Activated naive CD4-positive, alpha-beta T cell treated with anti-CD3 and anti-CD28 coated beads, Interleukin-2, amount 50 U/mL, for 24 hours (primary cell): ENCODE measurements around the gene NUP62.

Experiments used
- H3K27ac Mint-ChIP-seq: one replicate; pipeline ENCODE4 v1.8.0; 2021; ENCODE audit warnings: mild to moderate bottlenecking, mixed read lengths
- H3K27me3 Mint-ChIP-seq: one replicate; pipeline ENCODE4 v1.8.0; 2021; ENCODE audit warnings: mixed read lengths
- H3K36me3 Mint-ChIP-seq: one replicate; pipeline ENCODE4 v1.8.0; 2021; ENCODE audit warnings: mixed read lengths
- H3K4me1 Mint-ChIP-seq: one replicate; pipeline ENCODE4 v1.8.0; 2021; ENCODE audit warnings: mixed read lengths
- H3K4me3 Mint-ChIP-seq: one replicate; pipeline ENCODE4 v1.8.0; 2021; ENCODE audit warnings: mild to moderate bottlenecking, mixed read lengths
- H3K9me3 Mint-ChIP-seq: one replicate; pipeline ENCODE4 v1.8.0; 2021; ENCODE audit warnings: mixed read lengths

Gene NUP62

DNA sequence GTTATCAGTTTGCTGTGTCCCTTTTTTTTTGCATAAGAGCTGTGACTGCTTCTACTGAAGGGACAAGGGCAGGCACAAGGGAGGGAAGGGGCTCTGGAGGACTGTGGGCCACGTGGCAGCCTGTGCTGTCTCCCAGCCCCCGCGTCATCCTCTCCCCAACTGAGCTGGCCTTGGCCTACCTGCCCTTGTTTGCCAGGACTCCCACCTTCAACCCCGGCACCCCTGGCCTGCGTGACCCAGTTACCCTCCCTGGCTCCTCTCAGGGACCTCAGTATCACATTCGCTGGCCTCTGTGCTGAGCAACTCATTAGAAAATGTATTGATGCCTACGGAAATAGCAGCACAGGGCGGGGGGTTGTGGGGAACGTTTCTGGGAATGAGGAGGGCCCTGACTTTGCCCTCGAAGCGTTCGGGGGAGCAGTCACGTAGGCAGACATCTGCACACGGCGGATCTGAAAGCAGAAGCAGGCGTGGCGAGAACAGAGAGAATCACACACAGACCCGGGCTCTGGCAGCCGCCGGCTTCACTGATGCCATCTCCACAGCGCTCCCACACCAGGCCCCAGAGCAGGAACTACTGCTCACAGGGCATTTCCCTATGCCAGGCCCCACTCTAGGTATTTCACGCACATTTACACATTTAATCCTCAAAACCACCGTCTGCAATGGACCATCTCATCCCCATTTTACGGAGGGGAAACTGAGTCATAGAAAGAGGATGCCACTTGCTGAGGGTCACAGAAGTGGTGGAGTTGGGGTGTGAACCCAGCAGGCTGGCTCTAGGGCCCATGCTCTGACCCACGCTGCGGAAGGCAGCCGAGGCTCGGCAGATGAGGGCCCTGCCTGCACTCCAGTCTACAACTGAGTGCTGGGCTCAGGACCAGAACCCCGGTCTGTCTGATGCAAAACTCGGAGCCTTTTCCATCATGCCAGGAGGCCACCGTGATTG, 6.0 kb downstream of the NUP62 start:
- no peak overlapping the region for H3K27ac Mint-ChIP-seq
- H3K27me3 Mint-ChIP-seq = no peaks in the 10 kb centered on the region
- H3K36me3 Mint-ChIP-seq = peaks cover 12% of the 10 kb centered on the region
- H3K4me3 Mint-ChIP-seq = no peak overlapping the region
- H3K4me1 Mint-ChIP-seq = peaks cover 51% of the 10 kb centered on the region
- no peaks in the 10 kb centered on the region for H3K9me3 Mint-ChIP-seq

DNA sequence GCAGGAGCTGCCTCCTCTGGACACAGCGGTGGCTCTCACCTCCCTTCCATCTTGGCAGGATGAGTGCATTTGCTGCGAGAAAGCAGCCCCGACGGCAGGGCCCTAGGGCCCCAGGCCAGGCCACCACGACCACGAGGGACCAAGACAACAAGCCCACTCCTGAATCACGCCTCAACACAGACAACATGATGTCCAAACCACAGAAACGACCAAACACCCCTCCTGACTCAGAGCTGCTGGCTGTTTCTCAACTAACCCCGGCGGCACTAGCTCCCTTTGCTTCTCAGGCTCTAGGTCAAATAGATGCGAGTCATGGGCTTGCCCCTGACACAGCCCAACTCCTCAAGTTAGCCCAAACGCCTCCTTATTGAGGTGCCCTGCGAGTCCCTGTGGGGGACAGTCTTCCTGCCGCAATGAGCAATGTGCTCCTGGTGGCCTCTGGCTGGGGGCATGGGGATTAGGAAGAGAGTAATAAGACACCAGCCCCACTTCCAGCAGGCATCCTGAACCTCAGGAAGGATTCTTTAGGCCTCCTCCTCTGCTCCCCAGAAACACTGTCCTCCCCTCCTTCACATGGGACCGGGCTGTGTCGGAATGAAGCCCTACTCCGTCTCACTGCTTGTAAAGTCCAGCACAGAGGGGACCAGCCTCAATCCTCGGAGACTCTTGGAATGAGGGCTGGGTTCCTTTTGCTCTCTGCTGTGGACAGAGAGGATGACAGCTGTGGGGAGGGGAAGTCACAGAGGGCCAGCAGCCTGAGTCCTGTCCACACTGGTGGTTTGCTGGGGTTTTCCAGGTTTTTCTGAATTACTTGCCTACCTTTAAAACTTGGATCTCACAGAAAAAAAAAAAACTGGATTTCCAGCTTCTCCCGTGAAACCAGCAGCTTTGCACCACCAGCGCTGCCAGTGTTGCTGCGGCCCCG, 7.2 kb downstream of the NUP62 start:
- Mint-ChIP-seq H3K36me3 (peaks cover 4% of the 10 kb centered on the region), H3K27ac (no peak overlapping the region), H3K4me3 (no peak overlapping the region), H3K27me3 (no peaks in the 10 kb centered on the region), H3K9me3 (no peaks in the 10 kb centered on the region), H3K4me1 (peaks cover 45% of the 10 kb centered on the region)

DNA sequence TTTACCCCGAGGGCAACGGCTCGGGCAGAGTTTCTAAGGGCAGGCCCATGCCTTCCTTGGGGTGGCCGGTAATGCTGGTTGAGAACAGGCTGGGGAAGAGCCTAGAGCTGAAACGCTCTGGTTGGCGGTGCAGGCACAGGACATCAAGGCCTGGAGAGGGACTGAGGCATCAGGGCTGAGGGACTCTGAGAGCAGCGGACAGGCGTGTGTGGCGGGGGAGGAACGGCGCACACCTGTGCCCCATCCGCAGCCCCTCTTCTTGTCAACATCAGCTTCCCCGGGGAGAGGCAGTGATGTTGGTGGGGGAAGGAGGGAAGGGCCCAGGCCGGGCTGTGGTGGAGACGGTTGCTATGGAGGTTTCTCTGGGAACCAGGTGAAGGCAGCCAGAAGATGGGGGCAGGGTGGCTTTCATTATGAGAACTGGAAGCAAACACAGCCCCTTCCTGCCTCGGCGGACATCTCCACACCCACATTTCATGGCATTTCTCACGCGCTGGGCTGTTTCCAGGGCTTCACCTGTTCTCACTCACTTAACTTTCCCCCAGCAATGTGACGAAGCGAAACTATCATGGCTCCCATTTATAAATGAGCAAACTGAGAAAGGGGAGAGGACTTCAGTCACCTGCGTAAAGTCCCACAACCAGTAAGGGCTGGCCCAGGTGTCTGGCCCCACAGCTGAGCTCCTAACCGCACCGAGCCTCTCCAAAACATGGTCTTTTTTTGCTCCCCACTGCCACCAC, 8.5 kb downstream of the NUP62 start:
- peaks cover 41% of the 10 kb centered on the region for H3K4me1 Mint-ChIP-seq
- no peaks in the 10 kb centered on the region for H3K27me3 Mint-ChIP-seq
- H3K27ac Mint-ChIP-seq = no peak overlapping the region
- peaks cover 9% of the 10 kb centered on the region for H3K36me3 Mint-ChIP-seq
- H3K9me3 Mint-ChIP-seq = no peaks in the 10 kb centered on the region
- no peak overlapping the region for H3K4me3 Mint-ChIP-seq

DNA sequence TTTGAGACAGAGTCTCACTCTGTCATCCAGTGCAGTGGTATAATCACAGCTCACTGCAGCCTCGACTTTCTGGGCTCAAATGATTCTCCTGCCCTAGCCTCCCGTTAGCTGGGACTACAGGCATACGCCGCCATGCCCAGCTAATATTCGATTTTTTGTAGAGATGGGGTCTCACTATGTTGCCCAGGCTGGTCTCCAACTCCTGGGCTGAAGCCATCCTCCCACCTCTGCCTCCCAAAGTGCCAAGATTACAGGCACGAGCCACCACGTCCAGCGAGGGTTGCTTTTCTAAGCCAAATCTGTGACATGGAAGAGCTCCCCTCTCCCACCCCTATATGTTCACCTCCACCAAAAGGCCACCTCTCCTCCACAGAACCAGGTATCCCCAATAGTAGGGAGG, 11.2 kb downstream of the NUP62 start:
- H3K9me3 Mint-ChIP-seq = no peaks in the 10 kb centered on the region
- peaks cover 38% of the 10 kb centered on the region for H3K4me1 Mint-ChIP-seq
- no peak overlapping the region for H3K4me3 Mint-ChIP-seq
- no peaks in the 10 kb centered on the region for H3K27me3 Mint-ChIP-seq
- H3K36me3 Mint-ChIP-seq = peaks cover 9% of the 10 kb centered on the region
- peak overlapping the region; percentile 30 for H3K27ac Mint-ChIP-seq

DNA sequence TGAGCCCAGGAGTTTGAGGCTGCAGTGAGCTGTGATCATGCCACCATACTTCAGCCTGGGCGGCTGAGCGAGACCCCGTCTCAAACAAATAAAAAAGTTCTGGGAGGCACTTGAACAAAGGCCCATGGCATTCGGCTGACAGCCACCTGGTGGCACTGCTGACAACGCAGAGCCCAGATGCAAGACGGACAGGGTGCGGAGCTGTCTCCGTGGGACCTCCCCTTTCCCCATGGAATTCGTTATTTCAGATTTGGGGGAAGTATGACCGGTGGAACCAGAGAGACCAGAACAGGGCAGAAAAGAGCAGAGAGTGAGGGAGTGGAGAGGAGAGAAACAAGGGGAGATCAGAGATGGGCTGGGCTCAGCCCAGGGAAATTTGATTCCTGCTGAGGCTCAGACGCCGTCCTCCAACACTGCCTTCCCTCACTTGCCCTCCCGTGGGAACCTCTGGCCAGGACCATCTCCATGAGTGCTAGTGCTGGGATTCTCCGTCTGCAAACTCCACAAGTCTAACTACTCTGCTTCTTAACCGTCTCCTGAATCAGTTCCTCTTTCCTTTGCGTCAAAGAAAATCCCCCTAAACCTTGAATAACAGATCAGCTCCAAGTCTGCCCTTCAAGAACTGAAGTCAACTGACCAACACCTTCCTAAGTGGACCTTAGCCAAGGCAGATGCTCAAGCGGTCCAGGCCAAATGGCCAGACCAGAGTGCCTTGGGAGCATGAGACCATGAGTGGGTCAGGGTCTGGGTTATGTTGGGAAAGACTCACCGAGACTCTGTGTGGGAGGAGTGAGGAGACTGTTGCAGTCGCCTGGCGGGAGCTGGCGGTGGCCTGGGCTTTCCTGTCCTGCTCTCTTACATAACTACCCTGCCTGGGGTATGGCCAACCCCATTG, 12.2 kb downstream of the NUP62 start:
- Mint-ChIP-seq H3K27ac (peak overlapping the region; percentile 80), H3K9me3 (no peaks in the 10 kb centered on the region), H3K27me3 (no peaks in the 10 kb centered on the region), H3K4me1 (peaks cover 43% of the 10 kb centered on the region), H3K36me3 (peaks cover 11% of the 10 kb centered on the region), H3K4me3 (no peak overlapping the region)

DNA sequence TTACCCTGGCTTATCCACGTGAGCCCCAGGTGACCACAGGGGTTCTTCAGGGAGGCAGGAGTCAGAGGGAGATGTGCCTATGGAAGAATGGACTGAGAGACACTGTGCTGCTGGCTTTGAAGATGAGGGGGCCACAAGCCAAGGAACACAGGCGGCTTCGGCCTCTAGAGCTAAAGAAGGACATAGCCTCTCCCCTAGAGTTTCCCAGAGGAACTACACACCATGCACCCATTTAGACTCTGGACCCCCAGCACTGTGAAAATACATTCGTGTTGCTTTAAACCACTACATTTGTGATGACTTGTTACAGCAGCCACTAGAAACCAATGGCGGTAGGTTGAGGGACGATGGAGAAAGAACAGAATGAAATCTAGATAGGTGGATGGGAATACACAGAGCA, 14.0 kb downstream of the NUP62 start:
- Mint-ChIP-seq H3K9me3 (no peaks in the 10 kb centered on the region), H3K36me3 (peaks cover 11% of the 10 kb centered on the region), H3K4me1 (peaks cover 41% of the 10 kb centered on the region), H3K4me3 (no peak overlapping the region), H3K27ac (no peak overlapping the region), H3K27me3 (no peaks in the 10 kb centered on the region)

DNA sequence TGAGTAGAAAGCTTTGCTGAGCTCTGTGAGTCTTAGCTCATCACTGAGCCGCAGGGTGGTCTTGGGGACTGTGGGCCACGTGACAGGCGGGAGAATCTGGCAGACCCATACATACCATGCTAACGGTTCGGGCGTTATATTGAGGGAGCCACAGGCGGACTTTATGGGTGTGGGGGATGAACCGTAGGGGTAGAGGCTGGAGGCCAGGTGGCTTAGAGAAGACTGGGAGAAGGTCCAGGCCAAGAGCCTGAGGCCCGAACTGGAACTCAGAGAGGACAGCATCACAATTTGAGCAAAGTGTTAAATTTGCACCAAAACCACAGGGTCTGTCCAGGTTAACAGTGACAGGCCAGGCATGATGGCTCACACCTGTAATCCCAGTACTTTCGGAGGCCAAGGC, 15.6 kb downstream of the NUP62 start:
- H3K36me3 Mint-ChIP-seq = peaks cover 11% of the 10 kb centered on the region
- H3K4me1 Mint-ChIP-seq = peaks cover 35% of the 10 kb centered on the region
- no peak overlapping the region for H3K4me3 Mint-ChIP-seq
- no peak overlapping the region for H3K27ac Mint-ChIP-seq
- no peaks in the 10 kb centered on the region for H3K9me3 Mint-ChIP-seq
- no peaks in the 10 kb centered on the region for H3K27me3 Mint-ChIP-seq

DNA sequence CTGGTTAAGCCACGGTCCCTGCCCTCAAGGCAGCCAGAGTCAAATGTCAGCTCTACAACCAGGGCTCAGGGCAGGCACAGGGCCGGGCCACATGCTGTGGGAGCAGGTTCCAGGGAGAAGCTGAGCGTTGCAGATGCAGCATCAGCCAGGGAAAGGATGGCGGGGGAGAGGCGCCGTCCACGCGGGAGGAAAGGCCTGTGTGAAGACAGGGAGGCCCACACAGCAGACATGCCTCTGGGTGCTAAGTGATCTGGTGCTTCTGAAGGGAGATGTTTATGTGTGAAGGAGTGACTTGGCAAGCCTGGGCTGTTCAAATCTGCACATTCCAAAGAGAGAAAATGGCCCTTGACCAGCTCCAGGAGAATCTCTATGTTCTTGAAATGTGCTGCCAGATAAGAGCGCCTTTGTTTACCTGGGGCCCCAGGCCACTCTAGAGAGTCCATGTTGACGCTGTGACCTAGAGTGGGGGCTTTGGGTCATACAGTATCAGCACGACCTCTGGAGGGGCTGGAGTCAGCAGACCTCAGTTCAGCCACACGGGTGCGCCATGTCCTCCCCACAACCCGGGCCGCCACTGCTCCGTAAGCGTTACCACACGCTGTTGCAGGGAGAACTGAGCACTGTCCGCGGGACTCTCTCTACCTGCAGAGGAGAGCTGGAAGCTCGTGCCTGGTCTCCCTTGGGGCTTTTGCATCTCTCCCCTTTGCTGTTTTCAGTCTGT, 16.2 kb downstream of the NUP62 start:
- peaks cover 30% of the 10 kb centered on the region for H3K4me1 Mint-ChIP-seq
- peak overlapping the region; percentile 19 for H3K4me3 Mint-ChIP-seq
- H3K36me3 Mint-ChIP-seq = peaks cover 11% of the 10 kb centered on the region

DNA sequence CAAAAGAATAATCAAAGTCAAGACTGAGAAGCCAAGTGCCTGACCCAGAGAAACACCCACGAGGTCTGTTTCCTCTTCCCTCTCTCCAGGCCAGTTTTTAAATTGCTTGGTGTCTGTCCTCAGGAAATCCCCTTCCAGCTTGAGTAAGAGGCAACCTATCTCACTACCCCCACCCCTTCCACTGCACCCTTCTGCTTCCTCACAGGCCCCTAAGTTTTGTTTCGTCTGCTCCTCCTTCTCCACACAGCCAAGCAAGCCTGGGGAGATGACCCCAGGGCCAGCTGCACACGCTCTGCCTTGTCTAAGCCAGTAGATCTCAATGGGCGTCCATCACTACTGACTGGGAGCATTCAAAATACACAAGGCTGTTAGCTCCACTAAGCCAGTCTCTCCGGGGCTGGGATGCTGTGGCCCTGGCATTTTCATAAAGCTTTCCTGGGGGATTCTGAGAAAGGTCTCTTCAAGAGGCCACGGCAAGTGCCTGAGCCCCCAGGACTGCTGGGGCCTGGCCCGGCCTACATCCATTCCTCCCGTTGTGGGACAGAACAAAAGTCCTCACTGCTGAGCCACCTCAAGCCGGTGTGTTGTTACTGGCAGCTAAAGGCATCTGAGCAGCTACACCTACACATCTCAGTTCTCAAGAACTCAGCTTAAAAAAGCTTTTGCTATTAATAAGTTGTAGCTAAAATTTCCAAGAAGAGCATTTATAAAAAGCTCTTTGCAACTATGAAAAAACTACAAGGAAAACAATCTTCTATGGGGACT, 17.7 kb downstream of the NUP62 start:
- Mint-ChIP-seq H3K27me3 (no peaks in the 10 kb centered on the region), H3K4me3 (no peak overlapping the region), H3K27ac (peak overlapping the region; percentile 33), H3K4me1 (peaks cover 27% of the 10 kb centered on the region), H3K9me3 (no peaks in the 10 kb centered on the region), H3K36me3 (peaks cover 7% of the 10 kb centered on the region)

More for the DNA sequence above, 16.2 kb downstream of the NUP62 start:
- Mint-ChIP-seq H3K27me3 (no peaks in the 10 kb centered on the region), H3K27ac (peak overlapping the region; percentile 35), H3K9me3 (no peaks in the 10 kb centered on the region)

DNA sequence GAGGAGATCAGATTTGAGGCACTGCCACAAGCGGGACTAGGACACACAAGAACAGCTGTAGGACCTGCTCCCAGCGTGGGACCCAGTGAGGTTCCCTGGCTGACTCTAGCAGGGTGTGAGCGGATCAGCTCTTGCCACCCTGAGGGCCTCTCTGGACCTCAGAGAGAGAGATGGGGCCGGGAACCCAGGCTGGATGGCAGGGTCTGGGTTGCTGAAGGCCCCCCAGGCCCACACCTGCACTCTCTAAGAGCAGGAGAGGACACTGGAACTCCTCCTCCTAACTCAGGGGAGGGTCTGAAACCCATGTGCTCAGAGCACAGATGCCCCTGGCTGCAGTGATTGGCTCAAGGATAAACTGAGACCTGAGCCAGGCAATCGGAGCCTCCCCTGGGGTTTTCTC, 19.1 kb downstream of the NUP62 start:
- no peaks in the 10 kb centered on the region for H3K27me3 Mint-ChIP-seq
- H3K36me3 Mint-ChIP-seq = peaks cover 6% of the 10 kb centered on the region
- no peak overlapping the region for H3K4me3 Mint-ChIP-seq
- H3K27ac Mint-ChIP-seq = no peak overlapping the region
- peaks cover 31% of the 10 kb centered on the region for H3K4me1 Mint-ChIP-seq
- no peaks in the 10 kb centered on the region for H3K9me3 Mint-ChIP-seq

DNA sequence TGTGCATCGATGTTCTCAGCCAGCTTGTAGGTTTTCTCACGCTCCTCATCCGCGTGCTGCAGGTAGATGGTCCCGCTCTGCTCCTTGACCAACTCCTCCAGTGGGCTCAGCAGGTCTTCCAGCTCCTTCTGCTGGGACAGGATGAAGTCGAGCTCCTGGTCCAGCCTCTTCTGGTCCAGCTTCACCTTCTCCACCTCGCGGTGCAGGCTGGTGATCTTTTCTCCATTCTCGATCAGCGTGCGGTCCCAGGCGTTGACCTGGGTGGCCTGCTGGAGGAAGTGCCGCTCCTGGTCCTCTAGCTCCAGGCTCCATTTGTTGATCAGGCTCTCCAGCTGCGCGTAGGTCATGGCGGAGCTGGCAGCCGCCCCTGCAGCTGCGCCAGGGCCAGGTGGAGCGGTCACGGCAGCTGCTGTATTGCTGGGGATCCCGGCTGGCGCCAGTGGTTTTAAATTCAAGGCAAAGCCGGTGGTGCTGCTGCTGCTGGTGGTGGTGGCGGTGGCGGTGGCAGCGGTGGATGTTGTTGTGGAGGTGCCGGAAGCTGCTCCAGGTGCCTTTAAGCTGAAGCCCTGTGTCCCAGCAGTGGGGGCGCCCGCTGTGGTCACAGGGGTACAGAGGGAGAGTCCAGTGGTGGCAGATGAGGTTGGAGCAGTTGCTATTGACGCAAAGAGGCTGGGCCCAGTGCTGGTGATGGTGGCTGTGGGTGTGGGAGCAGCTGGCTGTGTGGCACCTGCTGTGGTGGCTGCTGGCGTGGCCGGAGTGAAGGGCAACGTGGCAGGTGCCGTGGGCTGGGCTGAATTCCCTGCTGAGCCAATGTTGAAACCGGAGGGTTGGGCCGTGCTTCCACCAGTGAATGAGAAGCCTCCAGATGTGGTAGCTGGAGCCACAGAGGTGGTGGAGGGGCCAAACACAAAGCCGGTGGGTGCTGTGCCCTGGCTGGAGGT, 20.6 kb downstream of the NUP62 start:
- Mint-ChIP-seq H3K27me3 (no peaks in the 10 kb centered on the region), H3K27ac (no peak overlapping the region), H3K9me3 (no peaks in the 10 kb centered on the region), H3K36me3 (peaks cover 6% of the 10 kb centered on the region), H3K4me3 (no peak overlapping the region), H3K4me1 (peaks cover 31% of the 10 kb centered on the region)

DNA sequence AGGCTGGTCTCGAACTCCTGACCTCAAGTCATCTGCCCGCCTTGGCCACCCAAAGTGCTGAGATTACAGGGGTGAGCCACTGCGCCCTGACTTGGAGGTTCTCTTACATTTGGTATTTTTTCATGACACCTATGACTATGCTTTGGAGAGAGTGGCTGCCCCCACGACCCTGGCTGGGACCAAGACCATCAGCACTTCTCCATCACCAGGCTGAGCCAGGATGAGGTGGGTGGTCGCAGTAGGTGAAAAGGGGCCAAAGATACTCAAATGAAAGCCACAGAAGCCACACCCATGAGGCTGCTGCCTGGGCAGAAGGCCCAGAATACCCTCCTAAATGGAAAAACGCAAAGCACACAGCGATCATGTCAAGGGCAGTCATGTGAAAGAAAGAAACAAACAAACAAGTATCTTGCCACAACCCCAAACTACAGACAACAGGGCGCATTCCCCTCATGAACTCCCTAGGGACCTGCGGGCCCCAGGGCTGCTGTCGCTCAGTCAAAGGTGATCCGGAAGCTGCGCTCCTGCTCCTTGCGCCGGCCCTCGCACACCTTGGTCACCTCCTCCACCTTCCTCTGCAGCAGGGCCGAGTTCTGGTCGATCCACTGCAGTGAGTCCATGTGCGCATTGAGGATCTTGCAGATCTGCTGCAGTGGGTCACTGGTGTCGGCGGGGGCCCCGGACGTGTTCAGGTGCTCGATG, 21.4 kb downstream of the NUP62 start:
- Mint-ChIP-seq H3K9me3 (no peaks in the 10 kb centered on the region), H3K4me1 (peaks cover 23% of the 10 kb centered on the region), H3K4me3 (no peak overlapping the region), H3K27ac (no peak overlapping the region), H3K36me3 (peaks cover 2% of the 10 kb centered on the region), H3K27me3 (no peaks in the 10 kb centered on the region)
